ENCODE measurements around the gene LGR6. TPM values are rescaled to one million over a fixed set of nuclear protein-coding genes. Genes with fewer than 3 reads are reported as not detected.

LGR6 gene
- total RNA-seq, 1 experiment from 2014 or later = 1.0 TPM

DNA sequence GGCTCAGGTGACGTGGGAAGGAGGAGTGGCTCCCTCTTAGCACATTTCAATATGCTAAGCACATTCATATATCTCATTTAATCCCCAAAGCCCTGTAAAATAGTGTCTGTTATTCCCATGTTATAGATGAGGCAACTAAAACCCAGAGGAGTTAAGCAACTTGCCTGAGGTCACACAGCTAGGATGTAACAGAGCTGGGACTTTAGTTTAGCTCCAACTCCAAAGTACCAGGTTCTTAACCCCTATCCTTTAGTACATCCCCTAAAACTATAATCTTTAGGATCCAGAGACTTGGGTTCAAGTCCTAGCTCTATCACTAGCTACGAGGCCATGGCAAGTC, 48.5 kb downstream of the LGR6 start:
- H3K4me1 Mint-ChIP-seq = peaks cover 9 to 23% of the 10 kb centered on the region in 2 experiments
- Histone ChIP-seq H4K8ac (replicated peaks; ENCODE audit: insufficient read length, low read depth, low read length) (no peak overlapping the region), H3K9me3 (ENCODE audit: control insufficient read depth, low read depth, low read length) (no peaks in the 10 kb centered on the region), H3K23me2 (ENCODE audit: insufficient read length, low read depth, low read length, poor library complexity, severe bottlenecking) (peaks cover 1% of the 10 kb centered on the region), H3K14ac (ENCODE audit: insufficient read depth, low read length) (no peak overlapping the region), H2BK120ac (ENCODE audit: low read depth, low read length, poor library complexity, severe bottlenecking) (no peak overlapping the region), H2BK20ac (ENCODE audit: low read depth, low read length, poor library complexity, severe bottlenecking) (no peak overlapping the region), H2BK15ac (ENCODE audit: low read depth, low read length) (no peak overlapping the region), H4K5ac (ENCODE audit: insufficient read length, low read depth, low read length) (no peak overlapping the region), H3T11ph (ENCODE audit: low read length) (no peak overlapping the region), H3K79me1 (ENCODE audit: insufficient read depth, low read depth, low read length, poor library complexity, severe bottlenecking) (no peaks in the 10 kb centered on the region), H3K4me2 (ENCODE audit: insufficient read depth, insufficient read length, low read length) (no peak overlapping the region), H3K27ac (ENCODE audit: insufficient read length, low read depth, low read length) (no peak overlapping the region), H2BK5ac (ENCODE audit: insufficient read length, low read length) (no peak overlapping the region), H4K20me1 (ENCODE audit: control insufficient read depth, insufficient read depth, insufficient read length) (no peaks in the 10 kb centered on the region), H3K9ac (ENCODE audit: extremely low read depth, insufficient read length, low read length) (no peak overlapping the region), H3K18ac (ENCODE audit: insufficient read length, low read depth, low read length) (no peak overlapping the region), H4K91ac (ENCODE audit: insufficient read length, low read depth, low read length) (no peak overlapping the region), H3K56ac (ENCODE audit: insufficient read length, low read depth, low read length) (no peak overlapping the region), H3K27me3 (ENCODE audit: insufficient read depth, low read length) (no peaks in the 10 kb centered on the region), H3K79me2 (ENCODE audit: insufficient read depth, low read length) (no peaks in the 10 kb centered on the region), H3K4me1 (ENCODE audit: insufficient read depth, low read length) (peaks cover 3% of the 10 kb centered on the region; the same call in 1 of the 2 replicates), H3K23ac (ENCODE audit: insufficient read length, low read depth, low read length) (no peak overlapping the region), H2AFZ (ENCODE audit: low read length) (no peak overlapping the region), H2AK5ac (ENCODE audit: insufficient read length, low read length) (no peak overlapping the region), H2BK12ac (ENCODE audit: insufficient read length, low read depth, low read length) (no peak overlapping the region), H3K4ac (ENCODE audit: low read depth, low read length) (no peak overlapping the region)
- no peak for DNase-seq
- H3K36me3 Mint-ChIP-seq (ENCODE audit: insufficient read depth in 1 of 3, low read depth in 3 of 3) = no peaks in the 10 kb centered on the region
- no peak overlapping the region for H3K4me3 Mint-ChIP-seq
- peaks cover 5% of the 10 kb centered on the region for H3K27me3 Mint-ChIP-seq (ENCODE audit: low read depth)
- no peaks in the 10 kb centered on the region; a peak in 1 of 5 replicates for H3K9me3 Mint-ChIP-seq
- WGBS (ENCODE audit: extremely low coverage, insufficient read length, low lambda C conversion rate) = no CpG with 5 or more reads among the region's 2 CpGs
- TF ChIP-seq, protein P1, sequence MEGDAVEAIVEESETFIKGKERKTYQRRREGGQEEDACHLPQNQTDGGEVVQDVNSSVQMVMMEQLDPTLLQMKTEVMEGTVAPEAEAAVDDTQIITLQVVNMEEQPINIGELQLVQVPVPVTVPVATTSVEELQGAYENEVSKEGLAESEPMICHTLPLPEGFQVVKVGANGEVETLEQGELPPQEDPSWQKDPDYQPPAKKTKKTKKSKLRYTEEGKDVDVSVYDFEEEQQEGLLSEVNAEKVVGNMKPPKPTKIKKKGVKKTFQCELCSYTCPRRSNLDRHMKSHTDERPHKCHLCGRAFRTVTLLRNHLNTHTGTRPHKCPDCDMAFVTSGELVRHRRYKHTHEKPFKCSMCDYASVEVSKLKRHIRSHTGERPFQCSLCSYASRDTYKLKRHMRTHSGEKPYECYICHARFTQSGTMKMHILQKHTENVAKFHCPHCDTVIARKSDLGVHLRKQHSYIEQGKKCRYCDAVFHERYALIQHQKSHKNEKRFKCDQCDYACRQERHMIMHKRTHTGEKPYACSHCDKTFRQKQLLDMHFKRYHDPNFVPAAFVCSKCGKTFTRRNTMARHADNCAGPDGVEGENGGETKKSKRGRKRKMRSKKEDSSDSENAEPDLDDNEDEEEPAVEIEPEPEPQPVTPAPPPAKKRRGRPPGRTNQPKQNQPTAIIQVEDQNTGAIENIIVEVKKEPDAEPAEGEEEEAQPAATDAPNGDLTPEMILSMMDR (conservative IDR thresholded peaks at IDR 0.05) = no peak
- no peak overlapping the region; a peak in 1 of 7 replicates for H3K27ac Mint-ChIP-seq

Measured in H9 (cell line).